Psoas muscle (tissue), 8 donors: ENCODE measurements around the gene PPP1R12A. TPM values are rescaled to one million over a fixed set of nuclear protein-coding genes. Genes with fewer than 3 reads are reported as not detected.

Source experiments
- ATAC-seq, 4 donors: fragments of 200-7000 bp; cut with Tn5 transposase; one replicate each; pipeline ENCODE4 v1.9.1; 2020; ENCODE audit warnings: moderate library complexity in 3 of 4, mild to moderate bottlenecking in 2 of 4
- DNase-seq, 2 donors: peaks; one replicate each; pipeline ENCODE4 v3.0.0-alpha.2; 2020
- H3K27ac ChIP-seq: fragments of 200-600 bp; one replicate; pipeline ENCODE4 v1.8.0; 2022
- H3K27me3 ChIP-seq, 3 donors: fragments of 200-600 bp in 1 of 3; one replicate each; pipeline versions ENCODE4 v1.6.1 to v1.8.0; 2013 to 2022; ENCODE audit warnings: low read length in 2 of 3, mild to moderate bottlenecking in 2 of 3, moderate library complexity in 1 of 3; ENCODE audit not compliant: insufficient read depth in 3 of 3
- H3K36me3 ChIP-seq, 2 donors: fragments of 200-600 bp in 1 of 2; one replicate each; pipeline versions ENCODE4 v1.6.1 to v1.8.0; 2013 to 2022; ENCODE audit warnings: low read depth in 1 of 2, mild to moderate bottlenecking in 1 of 2, moderate library complexity in 1 of 2; ENCODE audit not compliant: insufficient read depth in 1 of 2
- H3K4me1 ChIP-seq: fragments of 200-600 bp; one replicate; pipeline ENCODE4 v1.8.0; 2022
- H3K4me3 ChIP-seq: fragments of 200-600 bp; one replicate; pipeline ENCODE4 v1.8.0; 2022; ENCODE audit warnings: mild to moderate bottlenecking
- H3K9me3 ChIP-seq: fragments of 200-600 bp; one replicate; pipeline ENCODE4 v1.8.0; 2022
- WGBS, 3 donors: extraction: QIAGEN DNeasy Blood & Tissue Kit; methylation state at CpG; one replicate each; pipeline versions ENCODE4 v1.1.6 to v1.1.7; 2013; 5-methylcytosine and 5-hydroxymethylcytosine counted together
- intact Hi-C, 2 donors: fragments of 100-400 bp; cut with DNase I; formaldehyde crosslinking; loops; one replicate each; pipeline versions ENCODE4 v1.11.0 to v1.14.2; 2022
- polyA plus RNA-seq, 3 donors: library from polyadenylated mRNA; stranded (reverse); fragments of 200-250 nt; gene quantifications; one replicate each; pipeline ENCODE4 v1.2.3, GENCODE V29; 2013
- total RNA-seq, 4 donors: library from RNA; stranded (reverse); fragmentation: NEBNext Ultra II Directional in 2 of 4; extraction: Animal tissue kit (Norgen Biotek cat#: 25700) in 2 of 4; gene quantifications; one replicate each; pipeline versions ENCODE4 v1.2.1 to v1.2.4, GENCODE V29; 2021 to 2023
- TF ChIP-seq, protein P1 (sequence below): fragments of 200-600 bp; IDR thresholded peaks from one replicate; pipeline ENCODE4 v1.8.0; 2022; ENCODE audit warnings: antibody characterized with exemption
- donor health status: healthy with polysubstance abuse.
- donor health status: DM: no; HTN: no; CAD: no; lungs with moderate emphysema.
- donor health status: Bipolar disorder and iron deficiency.
- donor health status: healthy.
- donor health status: DM: yes; HTN: yes; CAD: no.
- donor health status: DM: no; HTN: no; CAD: no.
- donor health status: DM: no; HTN: no; CAD: no.
- donor health status: DM: yes; HTN: yes; CAD: no.

The PPP1R12A gene
- total and polyA plus RNA-seq, 7 donors, result 9.5 to 51.2 (median 37.8) TPM

DNA sequence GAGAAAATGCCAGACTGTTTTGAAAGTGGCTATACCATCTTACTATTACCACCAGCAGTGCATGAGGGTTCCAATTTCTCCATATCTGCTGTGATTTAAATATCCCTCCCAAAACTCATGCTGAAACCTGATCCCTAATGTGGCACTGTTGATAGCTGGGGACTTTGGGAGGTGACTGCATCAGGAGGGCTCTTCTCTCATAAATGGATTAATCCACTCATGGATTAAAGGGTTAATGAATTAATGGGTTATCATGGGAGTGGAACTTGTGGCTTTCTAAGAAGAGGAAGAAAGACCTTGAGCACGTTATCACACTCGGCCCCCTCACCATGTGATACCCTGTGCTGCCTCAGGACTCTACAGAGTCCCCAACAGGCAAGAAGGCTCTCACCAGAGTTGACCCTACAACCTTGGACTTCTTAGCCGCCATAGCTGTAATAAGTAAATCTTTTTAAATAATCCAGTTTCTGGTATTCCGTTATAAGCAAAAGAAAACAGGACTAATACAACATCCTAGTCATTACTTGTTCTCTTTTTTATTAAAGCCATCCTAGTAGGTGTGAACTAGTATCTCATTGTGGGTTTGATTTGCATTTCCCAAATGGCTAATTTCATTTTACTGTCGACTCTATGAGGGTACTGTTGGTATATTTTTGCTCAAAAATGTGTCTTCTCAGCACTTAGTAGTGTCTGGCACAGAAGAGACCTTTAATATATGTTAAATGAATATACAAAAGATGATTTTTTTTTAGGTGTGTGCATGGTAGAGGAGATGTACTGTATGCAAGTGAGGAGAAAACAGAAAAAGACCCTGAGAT lies 14.3 kb downstream of the PPP1R12A start:
- Histone ChIP-seq H3K4me3 (no peak overlapping the region), H3K27me3 (no peaks in the 10 kb centered on the region), H3K27ac (no peak overlapping the region), H3K4me1 (peaks cover 21% of the 10 kb centered on the region), H3K36me3 (no peaks in the 10 kb centered on the region), H3K9me3 (no peaks in the 10 kb centered on the region)
- intact Hi-C loops, result no loop called here
- WGBS, 3 donors, result 82 to 89% (median 84%) methylated on average over 5 of the region's 5 CpGs
- no peak for ATAC-seq
- DNase-seq, result no peak
- TF ChIP-seq, protein P1, sequence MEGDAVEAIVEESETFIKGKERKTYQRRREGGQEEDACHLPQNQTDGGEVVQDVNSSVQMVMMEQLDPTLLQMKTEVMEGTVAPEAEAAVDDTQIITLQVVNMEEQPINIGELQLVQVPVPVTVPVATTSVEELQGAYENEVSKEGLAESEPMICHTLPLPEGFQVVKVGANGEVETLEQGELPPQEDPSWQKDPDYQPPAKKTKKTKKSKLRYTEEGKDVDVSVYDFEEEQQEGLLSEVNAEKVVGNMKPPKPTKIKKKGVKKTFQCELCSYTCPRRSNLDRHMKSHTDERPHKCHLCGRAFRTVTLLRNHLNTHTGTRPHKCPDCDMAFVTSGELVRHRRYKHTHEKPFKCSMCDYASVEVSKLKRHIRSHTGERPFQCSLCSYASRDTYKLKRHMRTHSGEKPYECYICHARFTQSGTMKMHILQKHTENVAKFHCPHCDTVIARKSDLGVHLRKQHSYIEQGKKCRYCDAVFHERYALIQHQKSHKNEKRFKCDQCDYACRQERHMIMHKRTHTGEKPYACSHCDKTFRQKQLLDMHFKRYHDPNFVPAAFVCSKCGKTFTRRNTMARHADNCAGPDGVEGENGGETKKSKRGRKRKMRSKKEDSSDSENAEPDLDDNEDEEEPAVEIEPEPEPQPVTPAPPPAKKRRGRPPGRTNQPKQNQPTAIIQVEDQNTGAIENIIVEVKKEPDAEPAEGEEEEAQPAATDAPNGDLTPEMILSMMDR, result no peak

- DNase-seq, result no peak
- intact Hi-C loops, result no loop called here
- WGBS, 3 donors, result 91 to 97% (median 91%) methylated on average over 1 of the region's 1 CpG
- Histone ChIP-seq H3K36me3 (no peaks in the 10 kb centered on the region), H3K9me3 (no peaks in the 10 kb centered on the region), H3K27ac (no peak overlapping the region), H3K4me3 (no peak overlapping the region), H3K4me1 (peaks cover 30% of the 10 kb centered on the region), H3K27me3 (no peaks in the 10 kb centered on the region)
- no peak for ATAC-seq
- TF ChIP-seq, protein P1, result no peak
Measured at GRCh38 chr12:79919762-79920161, 15.1 kb downstream of the PPP1R12A start.

- Histone ChIP-seq H3K36me3 (no peaks in the 10 kb centered on the region), H3K4me3 (no peak overlapping the region), H3K27ac (no peak overlapping the region), H3K4me1 (peaks cover 43% of the 10 kb centered on the region), H3K9me3 (no peaks in the 10 kb centered on the region), H3K27me3 (no peaks in the 10 kb centered on the region)
- ATAC-seq (no peak), DNase-seq (no peak)
- WGBS, 3 donors, result 94 to 97% (median 96%) methylated on average over 2 of the region's 2 CpGs
- intact Hi-C loops, result no loop called here
- TF ChIP-seq, protein P1, result no peak
Measured at GRCh38 chr12:79916826-79917225, 18.1 kb downstream of the PPP1R12A start.

DNA sequence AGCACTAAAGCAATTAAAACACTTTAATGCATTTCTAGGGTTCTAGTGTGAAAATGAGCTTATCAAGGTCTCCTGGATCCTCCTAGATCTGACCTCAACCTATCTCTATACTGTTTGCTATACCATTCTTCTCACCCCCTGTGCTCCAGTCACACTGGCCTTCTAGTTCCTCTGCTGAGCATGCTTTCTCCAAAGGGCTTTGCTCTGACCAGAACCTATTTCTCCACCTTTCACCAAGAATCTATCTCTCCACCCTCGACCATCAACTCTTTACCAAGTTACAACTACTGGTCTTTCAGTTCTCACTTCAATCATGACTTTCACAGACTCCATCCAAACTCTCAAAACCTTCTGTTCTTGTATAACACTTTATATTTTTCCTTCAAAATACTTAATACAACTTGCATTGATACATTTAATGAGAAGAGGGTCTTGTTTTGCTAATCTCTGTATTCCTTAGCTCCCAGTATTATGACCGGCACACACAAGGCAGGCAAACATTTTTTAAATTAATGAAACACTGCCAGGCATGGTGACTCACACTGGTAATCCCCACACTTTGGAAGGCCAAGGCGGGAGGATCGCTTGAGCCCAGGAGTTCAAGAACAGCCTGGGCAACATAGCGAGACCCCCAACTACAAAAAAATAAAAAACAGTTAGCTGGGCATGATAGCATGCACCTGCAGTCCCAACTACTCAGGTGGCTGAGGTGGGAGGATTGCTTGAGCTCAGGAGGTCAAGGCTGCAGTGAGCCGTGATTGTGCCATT lies 22.8 kb downstream of the PPP1R12A start:
- ATAC-seq (peak in 1 of 4 donors; percentile 31), DNase-seq (no peak)
- H3K9me3 ChIP-seq, result no peaks in the 10 kb centered on the region
- H3K27me3 ChIP-seq, result no peaks in the 10 kb centered on the region
- no peaks in the 10 kb centered on the region for H3K36me3 ChIP-seq
- no peak overlapping the region for H3K4me3 ChIP-seq
- H3K4me1 ChIP-seq, result peaks cover 33% of the 10 kb centered on the region
- TF ChIP-seq, protein P1, result no peak
- no peak overlapping the region for H3K27ac ChIP-seq
- 76 to 85% (median 79%) methylated on average over 6 of the region's 6 CpGs for WGBS, 3 donors
- intact Hi-C loops, result no loop called here
